NB4 (cell line): ENCODE measurements around the gene TBC1D13.

Experiments
- CTCF ChIP-seq: IDR thresholded peaks from one replicate; pipeline ENCODE4 v1.5.1; 2012; ENCODE audit warnings: low read depth, low read length
- MYC ChIP-seq: IDR thresholded peaks from 2 replicates; pipeline ENCODE4 v1.6.1; 2011; ENCODE audit warnings: low read depth, low read length
- TF ChIP-seq, protein P1 (sequence below): IDR thresholded peaks from 2 replicates; pipeline ENCODE4 v1.6.1; 2011; ENCODE audit warnings: low read depth, low read length

GRCh38 chr9:128836509-128837145 is 49.6 kb downstream of the TBC1D13 start:
- TF ChIP-seq CTCF (no peak), MYC (no peak)
- TF ChIP-seq, protein P1, sequence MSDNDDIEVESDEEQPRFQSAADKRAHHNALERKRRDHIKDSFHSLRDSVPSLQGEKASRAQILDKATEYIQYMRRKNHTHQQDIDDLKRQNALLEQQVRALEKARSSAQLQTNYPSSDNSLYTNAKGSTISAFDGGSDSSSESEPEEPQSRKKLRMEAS = no peak
